Prostate gland (tissue), 2 donors: ENCODE measurements around the gene LTB.

ENCODE experiments used
- POLR2AphosphoS5 ChIP-seq: sonication (generic); formaldehyde crosslinking; IDR thresholded peaks from one replicate; pipeline ENCODE4 v1.6.1; 2017; ENCODE audit warnings: antibody characterized with exemption
- TF ChIP-seq, protein P1 (sequence below), 4 experiments: fragments of 200-600 bp in 2 of 4; fragments of 450-650 bp in 2 of 4; sonication (generic) in 2 of 4; IDR thresholded peaks; 1 replicate in 3 of 4; 2 replicates in 1 of 4; pipeline ENCODE4 v1.5.1; 2016 to 2019; ENCODE audit warnings: antibody characterized with exemption in 4 of 4, mild to moderate bottlenecking in 2 of 4, moderate library complexity in 2 of 4

GRCh38 chr6:31614075-31614619 is 31.9 kb upstream of the LTB start:
- TF ChIP-seq, protein P1, sequence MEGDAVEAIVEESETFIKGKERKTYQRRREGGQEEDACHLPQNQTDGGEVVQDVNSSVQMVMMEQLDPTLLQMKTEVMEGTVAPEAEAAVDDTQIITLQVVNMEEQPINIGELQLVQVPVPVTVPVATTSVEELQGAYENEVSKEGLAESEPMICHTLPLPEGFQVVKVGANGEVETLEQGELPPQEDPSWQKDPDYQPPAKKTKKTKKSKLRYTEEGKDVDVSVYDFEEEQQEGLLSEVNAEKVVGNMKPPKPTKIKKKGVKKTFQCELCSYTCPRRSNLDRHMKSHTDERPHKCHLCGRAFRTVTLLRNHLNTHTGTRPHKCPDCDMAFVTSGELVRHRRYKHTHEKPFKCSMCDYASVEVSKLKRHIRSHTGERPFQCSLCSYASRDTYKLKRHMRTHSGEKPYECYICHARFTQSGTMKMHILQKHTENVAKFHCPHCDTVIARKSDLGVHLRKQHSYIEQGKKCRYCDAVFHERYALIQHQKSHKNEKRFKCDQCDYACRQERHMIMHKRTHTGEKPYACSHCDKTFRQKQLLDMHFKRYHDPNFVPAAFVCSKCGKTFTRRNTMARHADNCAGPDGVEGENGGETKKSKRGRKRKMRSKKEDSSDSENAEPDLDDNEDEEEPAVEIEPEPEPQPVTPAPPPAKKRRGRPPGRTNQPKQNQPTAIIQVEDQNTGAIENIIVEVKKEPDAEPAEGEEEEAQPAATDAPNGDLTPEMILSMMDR (IDR thresholded peaks at IDR 0.05) = no peak
- TF ChIP-seq POLR2AphosphoS5 = no peak
